Stimulated activated CD8-positive, alpha-beta memory T cell treated with anti-CD3 and anti-CD28 coated beads, Interleukin-4, amount 100 ng/mL, for 24 hours (primary cell): Measurements from ENCODE around the gene AP2A2.

ENCODE experiments used
- DNase-seq: peaks from one replicate; pipeline ENCODE4 v3.0.0-alpha.2; 2020; ENCODE audit warnings: low read depth

Gene AP2A2

DNA sequence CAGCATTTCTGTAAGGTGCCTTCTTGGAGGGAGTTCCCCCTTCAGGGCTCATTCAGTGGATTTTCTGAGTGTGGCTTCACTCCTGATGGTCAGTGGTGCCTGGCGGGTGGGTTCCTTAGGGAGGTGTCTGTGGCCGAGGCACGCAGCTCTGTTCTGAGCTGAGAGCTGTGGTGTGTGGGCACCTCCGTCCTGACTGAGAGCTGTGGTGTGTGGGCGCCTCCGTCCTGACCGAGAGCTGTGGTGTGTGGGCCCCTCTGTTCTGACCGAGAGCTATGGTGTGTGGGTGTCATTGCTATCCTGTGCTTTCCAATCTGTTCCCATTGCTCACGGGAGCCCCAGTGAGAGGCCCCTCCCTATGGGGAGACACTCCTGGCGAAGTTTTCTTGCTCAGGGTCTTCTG lies 71.0 kb downstream of the AP2A2 start:
- no peak for DNase-seq

DNA sequence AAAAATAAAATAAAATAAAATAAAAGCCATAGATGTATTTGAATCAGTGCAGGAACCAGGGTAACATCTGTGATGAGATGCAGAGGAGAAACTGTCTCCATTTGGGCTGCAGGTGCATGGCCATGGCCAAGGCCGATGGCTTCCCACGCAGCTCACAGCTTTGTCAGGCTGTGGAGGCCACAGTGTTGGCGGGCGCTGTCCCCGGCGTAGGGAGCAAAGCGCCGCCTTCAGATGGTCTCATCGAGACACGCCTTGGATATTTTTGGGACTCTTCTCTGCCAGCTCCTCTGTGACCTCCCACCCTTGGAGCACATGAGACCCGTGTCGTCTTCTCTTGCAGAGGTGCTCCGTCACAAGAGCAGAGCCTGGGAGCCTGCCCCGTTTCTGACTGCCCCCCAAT lies 72.2 kb downstream of the AP2A2 start:
- DNase-seq = no peak

DNA sequence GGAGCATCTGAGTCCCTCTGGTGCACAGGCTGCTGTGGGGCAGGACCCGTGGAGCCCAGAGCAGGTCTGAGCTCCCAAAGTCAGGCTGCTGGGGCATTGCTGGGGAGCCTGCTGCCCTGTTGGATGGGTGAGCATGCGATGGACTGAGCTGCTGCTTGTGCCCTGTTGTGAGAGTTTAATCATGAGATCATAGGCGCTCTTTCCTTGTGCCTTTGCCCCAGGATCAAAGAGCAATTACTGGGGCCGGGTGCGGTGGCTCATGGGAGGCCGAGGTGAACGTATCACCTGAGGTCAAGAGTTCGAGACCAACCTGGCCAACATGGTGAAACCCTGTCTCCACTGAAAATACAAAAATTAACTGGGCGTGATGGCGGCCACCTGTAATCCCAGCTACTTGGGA lies 73.3 kb downstream of the AP2A2 start:
- DNase-seq = no peak

DNA sequence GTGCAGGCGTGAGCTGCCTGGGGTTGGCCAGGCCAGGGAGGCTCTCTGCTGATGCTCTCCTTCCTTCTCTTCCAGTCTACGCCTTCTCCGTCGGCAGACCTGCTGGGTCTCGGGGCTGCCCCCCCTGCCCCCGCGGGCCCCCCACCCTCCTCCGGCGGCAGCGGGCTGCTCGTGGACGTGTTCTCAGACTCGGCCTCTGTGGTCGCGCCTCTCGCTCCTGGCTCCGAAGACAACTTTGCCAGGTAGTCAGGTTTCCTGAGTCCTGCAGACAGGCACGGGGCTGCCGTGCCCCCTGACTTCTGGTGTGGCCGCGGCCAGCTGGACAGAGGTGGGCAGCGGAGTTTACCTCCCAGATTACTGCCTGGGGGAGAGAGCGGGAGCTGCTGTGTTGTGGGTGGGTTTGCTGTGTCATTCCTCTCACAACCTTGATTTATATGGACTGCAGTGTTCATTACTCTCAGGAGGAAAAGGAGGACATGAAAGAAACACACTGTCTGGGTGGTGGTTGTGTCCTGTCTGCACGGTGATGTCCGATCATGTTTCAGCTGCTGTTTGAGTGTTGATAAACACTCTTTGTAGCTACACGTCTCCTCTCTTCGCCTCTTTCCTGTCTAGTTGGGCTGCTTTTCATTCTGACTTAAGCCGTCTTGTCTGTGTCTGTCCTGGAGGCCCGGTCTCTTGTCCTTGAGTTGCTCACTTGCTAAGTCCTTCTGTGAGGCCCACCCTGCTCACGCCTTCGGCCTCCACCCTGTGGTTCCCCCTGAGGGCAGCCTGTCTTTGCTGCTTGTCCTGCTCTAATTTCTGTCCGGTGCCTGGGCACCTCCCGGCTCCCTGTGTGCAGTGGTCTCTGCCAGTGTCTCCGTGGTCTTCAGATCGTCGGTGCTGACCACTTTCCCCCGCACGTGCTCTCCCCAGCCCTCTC lies 74.9 kb downstream of the AP2A2 start:
- DNase-seq = no peak

DNA sequence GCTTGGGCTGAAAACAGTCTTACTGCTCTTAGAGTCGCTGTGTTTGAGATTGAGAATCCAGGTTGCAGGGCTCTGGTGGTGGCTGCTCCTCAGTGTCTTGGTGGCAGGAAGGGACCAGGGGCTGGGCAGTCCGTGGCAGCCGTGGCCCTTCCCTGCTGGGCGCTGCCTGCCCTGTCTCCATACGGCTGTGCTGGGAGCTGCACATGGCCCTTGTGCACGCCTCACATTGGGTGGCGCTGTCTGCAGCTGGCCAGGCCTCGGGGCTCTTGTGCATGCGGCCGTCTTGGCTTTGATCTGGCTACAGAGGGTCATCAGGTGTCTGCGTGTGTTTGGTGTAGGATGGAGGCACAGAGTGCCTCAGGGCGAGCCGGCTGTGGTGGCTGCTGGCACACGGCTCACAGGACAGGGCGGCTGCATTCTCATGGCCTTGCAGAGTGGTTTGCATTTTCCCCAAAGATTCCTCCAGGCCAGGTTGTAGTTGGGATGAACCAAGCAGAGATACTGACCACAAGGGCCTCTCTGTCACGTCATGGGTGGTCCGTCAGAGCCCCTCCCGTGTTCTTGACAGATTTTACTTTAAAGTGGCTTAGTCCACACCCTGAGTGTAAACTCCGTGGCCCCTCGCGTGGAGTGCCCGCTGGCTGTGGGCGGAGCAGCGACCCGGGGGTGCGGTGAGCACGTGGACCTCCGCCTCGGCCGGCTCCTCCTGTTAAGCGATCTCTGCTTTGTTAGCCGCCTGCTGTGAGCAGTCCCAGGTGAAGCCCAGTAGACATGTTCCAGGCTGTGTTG lies 76.1 kb downstream of the AP2A2 start:
- DNase-seq = no peak

DNA sequence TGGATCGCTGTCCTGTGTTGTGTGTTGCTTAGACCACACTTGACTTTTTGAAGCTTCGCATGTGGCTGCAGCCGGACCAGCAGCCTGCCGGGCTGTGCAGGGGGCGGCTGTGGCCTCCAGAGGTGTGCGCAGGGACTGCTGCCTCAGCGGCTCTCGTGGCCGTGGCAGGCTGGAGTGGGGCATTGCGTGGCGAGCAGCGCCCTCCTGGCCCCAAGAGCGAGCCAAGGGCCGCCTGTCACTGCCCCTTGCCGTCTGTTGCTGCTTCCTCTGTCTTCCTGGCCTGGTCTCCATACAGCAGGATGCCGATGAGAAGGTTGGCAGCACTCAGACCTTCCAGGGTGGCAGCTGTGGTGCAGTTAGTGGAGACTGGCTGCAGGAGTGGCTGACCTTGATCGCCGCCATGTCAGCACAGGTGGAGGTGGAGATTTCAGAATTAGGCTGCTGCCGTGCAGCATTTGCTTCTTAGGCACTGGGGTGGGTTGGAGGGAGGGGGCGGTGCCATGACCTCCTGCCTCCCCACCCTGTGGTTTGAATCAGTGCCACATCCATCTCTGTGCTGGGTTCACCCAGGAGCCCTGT lies 76.8 kb downstream of the AP2A2 start:
- no peak for DNase-seq

DNA sequence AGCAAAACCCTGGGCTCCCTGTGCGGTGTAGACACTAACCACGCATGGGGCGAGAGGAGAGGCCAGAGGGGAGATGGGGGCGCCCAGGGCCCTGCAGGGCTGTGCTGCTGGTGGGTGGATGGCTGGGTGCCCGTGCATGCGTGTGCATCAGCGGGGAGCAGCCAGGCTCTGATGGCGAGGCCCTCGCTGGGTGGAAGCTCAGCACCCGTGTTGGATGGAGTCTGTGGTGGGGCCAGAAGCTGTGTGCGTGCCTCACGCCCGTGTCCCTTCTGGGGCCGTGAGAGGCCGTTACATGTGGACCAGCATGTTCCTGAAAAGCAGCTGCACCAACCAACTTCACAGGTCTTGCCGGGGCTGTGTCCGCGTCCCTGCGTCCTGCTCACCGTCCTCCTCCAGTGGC lies 77.5 kb downstream of the AP2A2 start:
- DNase-seq = no peak

DNA sequence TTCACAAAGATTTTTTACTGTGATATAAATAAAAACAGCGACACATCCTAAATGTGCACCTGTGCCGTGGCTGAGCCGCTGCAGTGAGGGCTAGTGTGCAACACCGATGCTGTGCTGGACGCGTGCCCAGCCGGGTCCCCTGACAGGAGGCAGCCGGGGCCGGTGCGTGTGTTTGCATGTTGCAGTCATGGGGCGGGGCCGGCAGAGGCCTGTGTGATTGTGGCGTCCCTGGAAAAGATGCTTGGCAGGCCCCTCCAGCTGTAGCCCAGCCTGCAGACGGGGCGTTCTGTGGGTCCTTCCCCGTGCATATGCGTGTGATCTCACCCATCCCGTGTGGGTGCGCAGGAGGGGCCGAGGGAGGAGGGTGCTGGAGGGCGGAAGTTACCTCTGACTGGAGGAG lies 80.3 kb downstream of the AP2A2 start:
- DNase-seq = no peak

DNA sequence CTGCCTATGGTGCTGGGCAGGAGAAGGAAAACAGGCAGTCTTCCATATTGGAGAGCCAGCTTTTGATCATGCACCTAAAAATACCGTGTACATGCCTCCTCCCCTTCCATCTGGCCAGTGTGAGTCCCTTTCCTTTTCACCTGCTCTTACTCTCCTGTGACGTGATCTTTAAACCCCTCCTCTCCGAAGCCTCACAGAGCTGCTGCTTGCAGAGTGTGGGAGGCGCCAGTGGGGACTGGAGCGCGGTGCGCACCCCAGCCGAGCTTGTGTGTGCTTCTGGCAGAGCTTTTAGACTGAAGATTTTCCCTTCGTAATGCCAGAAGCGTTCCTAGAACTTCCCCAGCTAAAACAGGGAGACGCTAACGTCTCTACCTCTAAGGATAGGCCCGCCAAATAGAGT lies 81.1 kb downstream of the AP2A2 start:
- no peak for DNase-seq

DNA sequence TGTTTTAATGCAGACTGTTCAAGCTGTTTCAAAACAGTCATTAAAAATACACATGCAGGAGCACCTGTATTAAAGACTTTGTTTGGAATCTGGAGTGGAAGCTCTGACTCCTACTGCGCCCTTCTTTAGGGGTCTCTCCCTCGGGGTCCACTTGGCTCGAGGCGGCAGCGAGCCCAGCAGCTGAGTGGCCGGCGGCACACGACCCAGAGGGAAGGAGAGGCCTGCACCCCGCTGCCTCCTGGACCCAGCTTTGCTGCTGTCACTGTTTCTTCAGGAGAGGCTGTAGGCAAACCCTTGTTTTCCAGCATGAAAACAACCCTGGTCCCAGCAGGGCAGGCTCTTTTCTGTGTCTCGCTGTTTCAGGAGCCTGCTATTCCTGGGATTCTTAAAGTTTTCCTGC lies 81.6 kb downstream of the AP2A2 start:
- DNase-seq = no peak

DNA sequence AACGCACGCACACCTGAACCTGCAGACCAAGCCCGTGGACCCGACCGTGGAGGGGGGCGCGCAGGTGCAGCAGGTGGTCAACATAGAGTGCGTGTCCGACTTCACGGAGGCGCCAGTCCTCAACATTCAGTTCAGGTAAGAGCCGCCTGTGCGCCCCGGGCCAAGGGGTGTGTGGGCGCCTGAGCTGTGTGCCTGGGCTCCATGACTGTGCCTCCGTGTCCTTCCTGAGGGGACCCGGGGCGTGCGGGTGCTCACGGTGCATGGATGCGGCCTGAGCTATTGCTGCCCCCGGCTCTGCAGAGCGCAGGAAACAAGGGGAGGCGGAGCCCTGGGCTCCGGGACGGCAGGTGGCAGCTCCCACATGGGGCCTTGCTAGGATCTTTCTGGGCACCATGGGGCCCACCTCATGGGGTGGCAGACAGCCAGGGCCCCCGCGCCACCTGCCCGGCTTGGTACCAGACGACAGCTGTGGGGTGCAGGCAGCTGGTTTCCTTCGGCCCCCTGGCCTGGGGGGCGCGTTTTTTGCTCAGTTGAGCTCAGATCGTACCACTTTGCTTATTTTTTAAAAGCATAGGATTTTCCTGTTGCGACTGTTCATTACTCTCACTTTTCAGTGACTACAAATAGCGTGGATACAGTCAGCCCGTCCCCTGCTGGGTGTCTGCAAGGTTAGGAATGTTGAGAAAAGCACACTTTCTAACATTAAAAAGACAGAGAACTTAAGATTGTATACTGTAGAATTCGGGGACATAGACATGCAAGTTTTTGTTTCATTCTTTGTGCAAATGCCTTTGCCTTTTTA lies 82.5 kb downstream of the AP2A2 start:
- no peak for DNase-seq

DNA sequence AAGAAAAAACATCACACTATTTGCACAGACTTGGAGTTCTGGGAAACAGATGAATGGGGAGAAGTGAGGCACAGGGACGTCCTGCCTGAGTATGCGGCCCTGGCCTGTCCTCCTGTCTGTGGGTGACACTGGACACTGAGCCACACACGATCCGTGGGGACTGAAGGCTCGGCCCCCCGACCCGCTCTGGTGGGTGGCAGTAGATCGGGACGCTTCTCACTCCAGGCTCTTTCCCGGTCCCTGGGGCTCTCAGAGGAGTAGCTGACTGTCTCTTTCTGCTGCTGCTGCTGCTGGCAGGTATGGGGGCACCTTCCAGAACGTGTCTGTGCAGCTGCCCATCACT lies 83.1 kb downstream of the AP2A2 start:
- DNase-seq = no peak

DNA sequence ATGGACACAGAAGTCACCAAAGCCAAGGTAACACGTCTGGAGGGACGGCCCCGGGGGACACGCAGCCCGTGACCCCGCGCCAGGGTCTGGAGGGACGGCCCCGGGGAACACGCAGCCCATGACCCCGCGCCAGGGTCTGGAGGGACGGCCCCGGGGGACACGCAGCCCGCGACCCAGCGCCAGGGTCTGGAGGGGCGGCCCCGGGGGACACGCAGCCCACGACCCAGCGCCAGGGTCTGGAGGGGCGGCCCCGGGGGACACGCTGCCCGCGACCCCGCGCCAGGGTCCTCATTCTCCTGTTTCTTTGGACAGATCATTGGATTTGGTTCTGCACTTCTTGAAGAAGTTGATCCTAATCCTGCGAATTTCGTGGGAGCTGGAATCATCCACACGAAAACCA lies 83.7 kb downstream of the AP2A2 start:
- no peak for DNase-seq

DNA sequence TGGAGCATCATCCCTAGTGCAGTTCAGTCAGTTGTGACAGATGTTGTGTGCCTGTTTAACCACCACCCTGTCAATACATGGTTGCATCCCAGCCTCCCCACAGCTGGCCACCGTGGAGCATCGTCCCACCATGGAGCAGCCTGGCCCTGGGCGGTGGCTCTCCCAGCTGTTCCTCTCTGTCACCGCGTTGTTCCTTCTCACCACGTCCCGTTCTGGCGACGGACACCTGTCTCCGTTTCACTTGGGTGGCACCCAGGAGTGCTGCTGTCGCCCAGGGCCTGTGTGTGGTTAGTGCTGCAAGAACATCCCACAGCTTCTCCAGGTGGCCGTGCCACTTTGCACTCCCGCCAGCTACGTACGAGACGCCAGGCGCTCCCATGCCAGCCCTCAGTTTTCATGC lies 84.3 kb downstream of the AP2A2 start:
- DNase-seq = no peak

DNA sequence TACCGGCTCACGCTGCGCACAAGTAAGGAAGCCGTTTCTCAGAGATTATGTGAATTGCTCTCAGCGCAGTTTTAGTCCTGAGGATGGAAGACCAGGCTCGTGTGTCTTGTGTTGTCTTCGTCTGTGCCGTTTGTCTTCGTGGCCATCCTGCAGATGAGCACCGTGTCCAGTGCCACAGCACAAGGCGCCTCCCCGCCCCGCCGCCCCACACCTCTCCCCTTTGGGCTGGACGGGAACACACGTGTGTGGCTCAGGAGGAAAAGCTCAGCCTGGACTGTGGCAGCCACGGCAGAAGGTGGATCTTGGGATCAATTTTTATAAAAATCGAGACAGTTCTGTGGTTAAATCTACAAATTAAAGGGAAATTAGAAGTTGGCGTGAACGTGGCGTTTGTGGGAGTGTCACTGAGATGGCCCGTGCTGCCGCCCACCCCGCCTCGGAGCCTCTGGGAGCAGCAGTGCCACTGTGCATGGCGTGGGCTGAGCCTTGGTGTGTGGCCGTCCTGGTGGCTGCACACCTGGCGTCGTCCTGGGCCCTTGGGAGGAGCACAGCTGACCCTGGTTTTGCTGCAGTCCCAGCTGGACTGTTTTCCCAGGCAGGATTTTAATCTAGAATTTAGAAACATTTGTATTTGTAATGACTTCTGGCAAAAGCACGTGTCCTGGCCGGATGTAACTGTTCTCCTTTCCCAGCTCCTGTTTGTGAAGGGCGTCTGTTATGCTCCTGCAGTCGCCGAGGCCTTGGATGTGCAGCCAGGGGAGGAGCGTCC lies 85.1 kb downstream of the AP2A2 start:
- no peak for DNase-seq

DNA sequence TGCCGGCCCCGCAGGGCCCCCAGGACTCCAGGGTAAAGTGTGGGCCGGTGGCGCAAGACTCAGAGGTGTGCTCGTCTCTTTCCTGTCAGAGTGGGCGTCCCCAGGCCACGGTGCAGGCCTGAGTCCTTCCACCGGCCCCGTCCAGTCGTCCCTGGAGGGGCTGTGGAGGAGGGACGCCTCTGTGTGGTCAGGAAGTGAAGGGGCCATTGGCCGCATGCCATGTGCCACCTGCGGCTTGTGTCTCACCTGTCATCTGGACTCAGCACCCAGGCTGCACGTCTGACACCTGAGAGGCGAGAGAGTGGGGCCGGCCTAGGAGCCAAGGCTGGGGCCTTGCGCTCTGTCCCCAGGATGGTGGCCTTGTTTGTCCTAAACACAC lies 85.6 kb downstream of the AP2A2 start:
- no peak for DNase-seq

DNA sequence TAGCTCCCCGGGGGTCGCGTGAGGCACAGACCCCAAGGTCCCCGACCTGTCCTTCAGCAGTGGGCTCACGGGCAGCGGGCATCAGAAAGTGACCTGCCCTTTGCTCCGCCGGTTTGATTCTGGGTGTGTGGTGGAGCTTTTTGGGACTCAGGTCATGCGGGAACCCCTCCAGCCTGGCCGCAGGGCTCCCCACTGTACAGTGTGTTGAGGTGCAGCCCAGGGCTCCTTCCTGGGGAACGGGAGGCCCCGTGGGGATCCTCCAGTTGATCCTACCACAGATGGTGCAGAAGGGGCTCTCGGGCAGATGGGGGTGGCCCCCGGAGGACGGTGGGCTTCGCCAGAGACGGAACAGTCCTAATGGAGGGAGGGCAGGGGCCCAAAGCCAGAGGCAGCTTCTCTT lies 86.6 kb downstream of the AP2A2 start:
- no peak for DNase-seq

DNA sequence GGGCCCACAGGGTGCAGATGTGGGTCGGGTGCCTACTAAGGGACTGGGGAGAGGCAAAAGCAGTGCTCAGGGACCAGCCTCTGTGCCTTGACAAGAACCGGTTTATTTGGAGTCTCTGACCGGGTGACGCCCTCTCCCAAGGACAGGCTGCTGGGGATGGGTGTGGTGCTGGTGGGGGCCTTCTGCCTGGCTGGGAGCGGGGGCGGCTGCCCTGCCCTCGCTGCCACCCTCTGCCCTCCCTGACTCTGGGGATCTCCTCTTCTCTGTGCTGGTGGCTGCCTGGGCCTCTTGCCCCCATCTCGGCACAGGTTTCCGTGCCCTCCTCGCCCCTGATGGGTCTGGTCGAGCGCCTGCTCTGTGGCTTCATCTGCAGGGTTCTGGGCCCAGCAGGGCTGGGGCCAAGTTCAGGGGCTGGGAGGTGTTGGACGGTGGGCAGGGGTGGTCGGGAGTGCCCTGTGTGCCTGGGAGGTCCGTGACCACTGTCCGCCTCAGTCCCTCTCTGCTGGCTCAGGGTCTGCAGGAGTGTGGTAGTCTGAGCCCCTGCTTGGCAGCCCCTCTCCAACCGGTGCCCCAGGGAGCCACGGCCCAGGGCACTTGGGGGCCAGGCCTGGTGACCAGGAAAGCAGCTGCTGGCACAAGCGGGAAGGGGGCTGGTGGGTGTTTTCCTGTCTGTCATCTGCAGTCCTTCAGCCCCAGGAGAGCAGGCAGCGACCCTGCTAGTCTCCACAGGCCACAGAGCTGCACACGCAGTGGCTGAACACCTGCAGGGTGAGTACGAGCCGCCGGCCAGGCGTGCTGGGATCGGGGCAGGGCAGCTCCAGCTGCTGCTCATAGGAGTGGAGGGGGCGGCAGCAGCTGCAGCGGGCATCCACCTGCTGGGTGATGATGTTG lies 87.3 kb downstream of the AP2A2 start:
- no peak for DNase-seq

DNA sequence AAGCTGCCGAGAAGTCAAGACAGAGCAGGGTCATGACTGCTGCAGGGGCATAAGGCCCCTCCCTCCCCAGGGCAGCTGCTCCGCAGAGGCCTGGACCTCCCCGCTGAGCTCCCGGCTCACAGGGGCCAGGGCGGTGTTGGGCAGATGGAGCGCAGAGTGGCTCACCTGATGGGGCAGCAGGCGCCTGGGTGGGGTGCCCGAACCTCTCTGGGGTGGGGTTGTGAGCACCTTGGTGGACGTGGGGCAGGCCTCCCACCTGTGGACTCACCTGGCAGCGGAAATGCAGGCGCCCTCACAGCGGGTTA lies 87.9 kb downstream of the AP2A2 start:
- no peak for DNase-seq

DNA sequence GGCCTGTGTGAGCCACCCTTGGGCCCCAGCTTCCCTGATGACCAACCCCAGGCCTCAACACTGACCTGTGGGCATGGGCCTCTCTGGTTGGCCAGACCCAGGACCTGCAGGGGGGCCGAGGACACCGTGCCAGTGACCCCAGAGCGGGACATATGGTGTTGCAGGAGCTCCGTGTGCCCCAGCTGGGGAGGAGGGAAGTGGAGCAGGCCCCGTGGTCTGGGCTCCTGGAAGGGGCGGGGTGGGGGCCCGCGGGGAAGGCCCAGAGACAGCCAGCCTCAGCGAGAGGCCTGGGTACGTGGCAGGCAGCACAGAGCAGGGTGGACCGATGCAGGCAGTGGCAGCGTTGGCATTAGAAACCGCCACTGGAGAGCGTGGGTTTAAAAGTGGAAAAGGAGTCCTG lies 88.6 kb downstream of the AP2A2 start:
- DNase-seq = no peak

DNA sequence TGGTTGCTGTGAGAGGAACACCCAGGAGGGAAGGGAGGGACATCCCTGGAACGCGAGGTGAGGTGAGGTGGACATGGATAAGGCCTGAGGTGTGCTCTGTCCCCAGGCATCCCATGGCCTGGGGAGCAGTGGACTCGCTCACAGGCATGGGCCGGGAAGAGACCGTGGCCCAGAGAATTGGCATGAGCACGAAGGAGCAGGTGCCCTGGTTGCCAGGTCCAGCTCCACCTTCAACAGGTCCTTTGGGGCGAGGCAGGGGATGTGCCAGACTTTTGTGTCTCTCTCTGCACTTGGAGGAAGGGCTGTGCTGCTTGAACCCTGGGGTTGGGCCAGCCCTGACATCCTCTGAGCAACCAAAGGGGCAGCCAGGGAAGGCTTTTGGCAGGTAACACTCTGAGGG lies 89.4 kb downstream of the AP2A2 start:
- no peak for DNase-seq
